ENCODE measurements around the gene TRNAU1AP.

Gene TRNAU1AP

GRCh38 chr1:28604962-28605361, 52.1 kb downstream of the TRNAU1AP start:
- DNase-seq (ENCODE audit: low read depth), result no peak

- no peak for DNase-seq (ENCODE audit: low read depth)
These were observed 53.9 kb downstream of the TRNAU1AP start for GRCh38 chr1:28606771-28607170.

GRCh38 chr1:28613175-28613574, 60.3 kb downstream of the TRNAU1AP start:
- DNase-seq (ENCODE audit: low read depth), result no peak

All from activated T-cell treated with anti-CD3 and anti-CD28 coated beads for 1 hour (primary cell).